Smooth muscle cell (in vitro differentiated cells): ENCODE data around the gene ABHD1. TPM values are rescaled to one million over a fixed set of nuclear protein-coding genes. Genes with fewer than 3 reads are reported as not detected.

Experiments used
- DNase-seq: peaks from one replicate; lab custom pipeline; 2025; ENCODE audit not compliant: unreplicated experiment; lab: John Stamatoyannopoulos, UW
- H2AFZ ChIP-seq: fragments of 200-600 bp; sonication (generic); 2 replicates; pipeline ENCODE4 v1.6.0; 2016; ENCODE audit warnings: antibody characterized with exemption, low read depth, mild to moderate bottlenecking
- H3F3A ChIP-seq: fragments of 200-600 bp; sonication (generic); 2 replicates; pipeline ENCODE4 v1.6.0; 2017; ENCODE audit warnings: antibody characterized with exemption, low read depth
- H3K27ac ChIP-seq: fragments of 200-600 bp; sonication (generic); 2 replicates; pipeline ENCODE4 v1.5.1; 2016; ENCODE audit warnings: low read depth, mild to moderate bottlenecking
- H3K27me3 ChIP-seq: fragments of 200-600 bp; sonication (generic); 2 replicates; pipeline ENCODE4 v1.6.1; 2016; ENCODE audit warnings: low read depth, mild to moderate bottlenecking
- H3K36me3 ChIP-seq: fragments of 200-600 bp; sonication (generic); 2 replicates; pipeline ENCODE4 v1.5.1; 2016; ENCODE audit warnings: low read depth
- H3K4me1 ChIP-seq: fragments of 200-600 bp; sonication (generic); 2 replicates; pipeline ENCODE4 v1.5.1; 2016; ENCODE audit warnings: low read depth
- H3K4me2 ChIP-seq: fragments of 200-600 bp; sonication (generic); 2 replicates; pipeline ENCODE4 v1.6.0; 2016; ENCODE audit warnings: mild to moderate bottlenecking
- H3K4me3 ChIP-seq: fragments of 200-600 bp; sonication (generic); 2 replicates; pipeline ENCODE4 v1.5.1; 2016; ENCODE audit warnings: mild to moderate bottlenecking
- H3K79me2 ChIP-seq: fragments of 200-600 bp; sonication (generic); 2 replicates; pipeline ENCODE4 v1.6.0; 2016; ENCODE audit warnings: low read depth, mild to moderate bottlenecking
- H3K9ac ChIP-seq: fragments of 200-600 bp; sonication (generic); 2 replicates; pipeline ENCODE4 v1.6.0; 2016; ENCODE audit warnings: low read depth
- H3K9me3 ChIP-seq: fragments of 200-600 bp; sonication (generic); replicated peaks from 2 replicates; pipeline ENCODE4 v1.5.1; 2016; ENCODE audit warnings: low read depth
- H4K20me1 ChIP-seq: fragments of 200-600 bp; sonication (generic); 2 replicates; pipeline ENCODE4 v1.6.0; 2016; ENCODE audit warnings: low read depth
- CTCF ChIP-seq: fragments of 200-600 bp; sonication (generic); IDR thresholded peaks from 2 replicates; pipeline ENCODE4 v1.5.1; 2017; ENCODE audit warnings: borderline replicate concordance, mild to moderate bottlenecking, antibody characterized with exemption; ENCODE audit not compliant: insufficient read depth, poor library complexity, severe bottlenecking
- WGBS: methylation state at CpG from one replicate; pipeline ENCODE4 v1.1.7; 2016; ENCODE audit warnings: low lambda C conversion rate; 5-methylcytosine and 5-hydroxymethylcytosine counted together
- polyA plus RNA-seq: library from polyadenylated mRNA; unstranded; fragments of >200 nt; fragmentation: Nextera tagmentation; extraction: Ambion mirVana; gene quantifications from 2 replicates; pipeline ENCODE4 v1.2.1, GENCODE V29; 2016
- total RNA-seq: library from RNA; depleted of rRNA; stranded (reverse); fragments of >200 nt; gene quantifications from 2 replicates; pipeline ENCODE4 v1.2.3, GENCODE V29; 2014

ABHD1 gene
- total and polyA plus RNA-seq, 2 experiments from 2014 or later: not detected

GRCh38 chr2:27089111-27089954 lies 34.3 kb upstream of the ABHD1 start:
- no peak overlapping the region for H3K4me3 ChIP-seq
- peaks cover 2% of the 10 kb centered on the region for H4K20me1 ChIP-seq
- no peaks in the 10 kb centered on the region for H3K9me3 ChIP-seq
- H3K36me3 ChIP-seq: no peaks in the 10 kb centered on the region
- no peak for DNase-seq
- TF ChIP-seq CTCF: no peak
- peaks cover 10% of the 10 kb centered on the region for H3K4me1 ChIP-seq
- H3K27me3 ChIP-seq: no peaks in the 10 kb centered on the region
- H3F3A ChIP-seq: peaks cover 12% of the 10 kb centered on the region
- no peaks in the 10 kb centered on the region for H3K79me2 ChIP-seq
- WGBS: 94% methylated on average over 14 of the region's 14 CpGs
- H3K27ac ChIP-seq: no peak overlapping the region
- no peak overlapping the region for H3K4me2 ChIP-seq
- H2AFZ ChIP-seq: no peak overlapping the region
- H3K9ac ChIP-seq: no peak overlapping the region

GRCh38 chr2:27091746-27092695 lies 31.6 kb upstream of the ABHD1 start:
- no peak for TF ChIP-seq CTCF
- no peak overlapping the region for H3K4me2 ChIP-seq
- WGBS: 84% methylated on average over 25 of the region's 25 CpGs

GRCh38 chr2:27092696-27093429 lies 30.8 kb upstream of the ABHD1 start:
- no peak overlapping the region for H3K4me2 ChIP-seq
- WGBS: 69% methylated on average over 10 of the region's 10 CpGs
- H3K4me1 ChIP-seq: no peaks in the 10 kb centered on the region
- H3K27me3 ChIP-seq: no peaks in the 10 kb centered on the region
- H3K9me3 ChIP-seq: no peaks in the 10 kb centered on the region
- no peaks in the 10 kb centered on the region for H4K20me1 ChIP-seq
- no peak overlapping the region for H3K4me3 ChIP-seq
- H2AFZ ChIP-seq: no peak overlapping the region
- H3K36me3 ChIP-seq: no peaks in the 10 kb centered on the region
- H3F3A ChIP-seq: no peaks in the 10 kb centered on the region
- H3K9ac ChIP-seq: no peak overlapping the region
- DNase-seq: no peak
- H3K79me2 ChIP-seq: no peaks in the 10 kb centered on the region
- TF ChIP-seq CTCF: no peak
- H3K27ac ChIP-seq: no peak overlapping the region

More at GRCh38 chr2:27091746-27092695, 31.6 kb upstream of the ABHD1 start:
- Histone ChIP-seq H3F3A (no peaks in the 10 kb centered on the region), H3K9ac (no peak overlapping the region), H3K27ac (no peak overlapping the region), H3K4me3 (no peak overlapping the region), H3K4me1 (peaks cover 1% of the 10 kb centered on the region), H3K27me3 (no peaks in the 10 kb centered on the region), H4K20me1 (no peaks in the 10 kb centered on the region), H3K36me3 (no peaks in the 10 kb centered on the region), H3K79me2 (no peaks in the 10 kb centered on the region), H2AFZ (no peak overlapping the region), H3K9me3 (no peaks in the 10 kb centered on the region)
- DNase-seq: no peak
